ENCODE results near the gene ANO5. TPM values are rescaled to one million over a fixed set of nuclear protein-coding genes. Genes with fewer than 3 reads are reported as not detected.

Gene ANO5
- total and polyA plus RNA-seq, 2 donors from 2014 or later = 3.5 to 4.2 TPM

- FAIRE-seq (no peak), DNase-seq (no peak)
- Histone ChIP-seq H3K27ac (ENCODE audit: low read depth in 2 of 2, low read length in 2 of 2) (no peak overlapping the region), H3K4me3 (ENCODE audit: low read length in 3 of 3) (no peak overlapping the region), H3K9me3 (ENCODE audit: control insufficient read depth in 2 of 3, insufficient read depth in 1 of 3, low read length in 3 of 3) (no peaks in the 10 kb centered on the region), H3K9ac (ENCODE audit: low read length in 3 of 3) (no peak overlapping the region), H3K27me3 (ENCODE audit: control insufficient read depth, insufficient read depth, low read length) (no peaks in the 10 kb centered on the region), H3K36me3 (ENCODE audit: control insufficient read depth in 2 of 3, insufficient read depth in 3 of 3, low read length in 3 of 3) (no peaks in the 10 kb centered on the region), H3K4me1 (ENCODE audit: control insufficient read depth in 2 of 3, insufficient read depth in 2 of 3, low read depth in 1 of 3, low read length in 3 of 3) (no peaks in the 10 kb centered on the region)
- intact Hi-C loops (cut with DNase I) = no loop called here
- no peak for TF ChIP-seq CTCF (IDR thresholded peaks at IDR 0.05; ENCODE audit: borderline replicate concordance, extremely low read depth, insufficient read depth)
Observed at GRCh38 chr11:22317656-22318055, 124.8 kb downstream of the ANO5 start.

GRCh38 chr11:22331771-22332170 is 138.9 kb downstream of the ANO5 start:
- Histone ChIP-seq H3K9me3 (ENCODE audit: control insufficient read depth in 2 of 3, insufficient read depth in 1 of 3, low read length in 3 of 3) (no peaks in the 10 kb centered on the region), H3K9ac (ENCODE audit: low read length in 3 of 3) (no peak overlapping the region), H3K4me1 (ENCODE audit: control insufficient read depth in 2 of 3, insufficient read depth in 2 of 3, low read depth in 1 of 3, low read length in 3 of 3) (no peaks in the 10 kb centered on the region), H3K27me3 (ENCODE audit: control insufficient read depth, insufficient read depth, low read length) (no peaks in the 10 kb centered on the region), H3K4me3 (ENCODE audit: low read length in 3 of 3) (no peak overlapping the region), H3K27ac (ENCODE audit: low read depth in 2 of 2, low read length in 2 of 2) (no peak overlapping the region), H3K36me3 (ENCODE audit: control insufficient read depth in 2 of 3, insufficient read depth in 3 of 3, low read length in 3 of 3) (no peaks in the 10 kb centered on the region)
- no peak for DNase-seq
- FAIRE-seq = no peak
- TF ChIP-seq CTCF (IDR thresholded peaks at IDR 0.05; ENCODE audit: borderline replicate concordance, extremely low read depth, insufficient read depth) = no peak
- intact Hi-C loops (cut with DNase I) = loop anchor here (10.0 kb wide), 1 partner anchor 453 kb away; no protein-coding TSS in a partner anchor

Other genes with a start within 250 kb of the ANO5 start
- not detected for gene SLC17A6, start 145.3 kb downstream of the ANO5 start, total RNA-seq
- gene SLC17A6, start 145.3 kb downstream of the ANO5 start, polyA plus RNA-seq (ENCODE audit: insufficient read depth, low read depth, low replicate concordance) = not detected

Measured in kidney (tissue), 14 donors.